Raji (cell line): ENCODE data around the gene SV2B.

Experiments used
- POLR2A ChIP-seq: IDR thresholded peaks from 2 replicates; pipeline ENCODE4 v1.6.1; 2011; ENCODE audit warnings: low read depth, low read length, control low read depth; ENCODE audit not compliant: insufficient read depth

Gene SV2B

DNA sequence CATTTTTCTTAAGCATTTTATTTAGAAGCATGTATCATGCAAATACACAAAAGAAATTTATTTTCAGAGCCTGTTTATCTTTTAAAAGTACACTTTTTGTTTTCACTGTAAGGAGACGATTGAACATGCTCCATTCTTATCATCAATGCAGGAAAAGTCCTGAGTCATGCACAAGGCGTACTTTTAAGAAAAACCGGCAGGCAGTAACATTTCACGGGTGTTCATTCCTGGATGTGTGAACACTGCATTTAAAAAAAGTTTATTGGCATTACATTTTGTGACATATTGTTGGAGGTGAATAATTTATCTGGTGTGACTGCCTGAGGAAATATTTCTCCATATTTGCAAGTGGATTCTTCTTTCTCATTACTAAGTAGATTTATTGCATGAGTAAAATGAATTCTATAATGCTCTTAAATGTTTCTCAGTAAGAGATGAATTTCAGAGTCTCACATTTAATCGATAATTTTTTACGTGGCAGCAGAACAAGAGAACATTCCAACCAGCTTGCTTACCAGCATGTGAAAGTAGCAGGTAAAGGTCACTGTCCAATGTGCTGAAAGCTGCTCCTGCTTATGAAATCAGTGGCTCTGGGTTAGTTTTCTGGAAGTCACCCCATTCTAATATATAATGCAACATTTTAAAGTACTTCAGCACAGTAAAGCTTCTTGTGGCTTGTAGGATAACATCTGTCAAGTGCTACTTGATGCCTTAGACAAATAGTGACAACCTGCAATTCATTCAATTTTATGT, 87.0 kb downstream of the SV2B start:
- TF ChIP-seq POLR2A: no peak

DNA sequence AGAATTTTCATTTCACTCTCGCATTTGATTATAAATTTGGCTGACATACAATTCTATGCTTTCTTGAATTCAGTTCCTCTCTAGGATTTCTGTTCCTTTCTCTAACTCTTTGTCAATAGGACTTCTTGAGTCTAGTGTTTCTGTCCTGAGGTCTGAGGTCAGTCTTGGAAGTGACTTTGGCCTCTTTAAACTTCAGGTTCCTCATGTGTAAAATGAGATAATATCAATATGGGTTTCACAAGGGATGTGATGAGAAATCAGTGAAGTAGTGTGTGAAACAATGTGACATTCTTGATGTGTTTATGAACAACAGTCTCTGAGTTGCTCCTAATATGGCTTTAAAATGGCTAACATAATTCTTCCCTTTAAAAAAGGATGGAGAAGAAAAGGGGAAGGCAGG, 92.2 kb downstream of the SV2B start:
- TF ChIP-seq POLR2A: no peak

DNA sequence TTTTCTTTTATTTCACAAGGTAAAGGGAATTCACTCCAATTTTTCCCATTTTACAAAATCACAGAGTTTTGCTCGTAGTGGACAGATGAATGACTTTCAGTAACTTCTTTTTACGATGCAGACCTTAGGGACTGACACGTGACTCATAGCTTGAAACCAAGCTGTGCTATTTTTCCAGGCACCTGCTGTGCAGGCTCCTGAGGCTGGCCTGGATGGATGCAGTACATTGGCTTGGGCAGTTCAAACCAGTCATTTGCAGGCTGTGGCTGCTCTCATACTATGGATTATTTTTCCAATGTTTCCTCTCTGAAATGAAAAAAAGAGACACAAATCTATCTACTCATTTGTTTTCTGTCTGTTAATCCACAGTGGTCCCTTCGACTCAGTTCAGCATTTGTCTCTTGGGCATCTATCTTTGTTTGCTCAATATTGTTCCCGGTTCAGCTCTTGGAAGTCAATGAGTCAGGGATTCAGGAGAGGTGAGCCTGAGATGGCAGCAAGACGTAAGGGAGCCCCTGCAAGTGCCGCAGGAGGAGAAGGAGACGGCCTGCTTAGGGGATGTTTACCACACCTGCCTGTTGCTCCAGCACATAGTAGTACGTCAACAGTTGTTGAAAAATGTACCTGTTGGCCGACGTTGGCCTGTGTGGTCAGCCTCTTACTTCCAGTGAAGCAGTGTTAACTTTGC, 92.8 kb downstream of the SV2B start:
- no peak for TF ChIP-seq POLR2A

DNA sequence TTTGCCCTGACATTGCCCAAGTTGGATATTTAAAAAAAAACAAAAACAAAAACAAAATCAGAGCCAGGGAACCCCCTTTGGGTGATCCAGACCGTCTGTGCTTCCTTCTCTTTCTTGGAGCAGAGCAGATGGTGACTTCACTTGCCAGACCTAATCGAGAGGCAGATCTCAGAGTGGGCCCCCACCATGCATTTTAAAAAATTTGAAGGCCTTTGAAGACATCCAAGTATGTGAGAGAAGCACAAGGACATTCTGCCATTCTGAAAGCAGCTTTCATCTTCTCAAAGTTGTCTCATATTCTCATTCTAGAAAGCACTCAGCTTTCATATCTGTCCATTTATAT, 93.3 kb downstream of the SV2B start:
- TF ChIP-seq POLR2A: no peak

DNA sequence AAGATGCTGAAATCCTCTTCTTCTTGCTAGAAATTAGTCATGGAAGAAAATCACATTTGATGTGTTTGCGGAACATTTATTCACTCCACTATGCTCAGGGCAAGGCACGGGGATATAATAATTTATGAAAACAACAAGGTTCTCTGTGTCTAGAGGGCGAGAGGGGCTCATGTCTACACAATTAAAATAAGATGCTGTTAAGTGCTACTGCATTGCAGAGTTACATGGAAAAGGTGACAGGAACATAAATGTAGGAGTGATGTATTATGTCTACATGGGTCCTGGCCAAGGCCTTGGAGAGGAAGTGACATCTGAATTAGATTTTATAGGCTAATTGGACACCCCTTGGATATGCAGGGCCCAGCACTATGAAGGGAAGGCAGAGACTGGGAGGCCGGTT, 96.1 kb downstream of the SV2B start:
- TF ChIP-seq POLR2A: no peak

DNA sequence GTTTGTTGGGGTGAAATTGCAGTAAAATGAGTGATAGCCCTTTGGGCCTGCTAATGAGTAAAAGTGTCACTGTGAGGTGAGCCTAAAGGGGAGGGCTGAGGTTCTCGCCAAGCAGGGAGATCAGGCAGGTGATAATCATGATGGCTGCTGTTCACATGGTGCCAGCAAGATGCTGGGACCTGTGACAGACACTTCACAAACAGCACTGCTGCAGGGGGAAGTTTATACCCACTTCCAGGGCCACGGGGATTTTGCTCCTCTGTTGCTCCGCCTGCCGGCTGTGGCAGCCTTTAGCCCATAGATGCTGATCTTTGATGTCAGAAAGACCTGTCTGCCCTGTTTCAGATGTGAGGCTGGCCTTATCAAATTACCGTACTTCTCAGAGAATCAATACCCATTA, 96.7 kb downstream of the SV2B start:
- no peak for TF ChIP-seq POLR2A

DNA sequence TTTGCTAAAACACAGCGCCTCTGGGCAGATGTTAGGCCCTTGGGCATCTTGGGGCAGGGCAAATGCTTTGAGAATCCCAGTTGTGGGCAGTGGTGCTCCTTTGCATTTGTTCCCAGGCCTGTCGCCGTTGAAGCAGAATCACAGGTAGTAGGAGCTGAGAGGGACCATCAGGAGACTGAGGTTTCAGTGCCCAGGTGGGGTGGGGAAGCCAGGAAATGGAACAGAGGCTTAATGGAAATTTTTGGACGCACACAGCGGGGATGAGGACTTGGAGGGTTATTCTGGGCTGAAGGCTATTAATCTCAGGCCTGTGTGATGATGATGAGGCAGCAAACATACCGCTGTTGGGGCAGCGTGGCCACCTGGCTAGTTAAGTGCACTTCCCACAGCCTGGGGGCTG, 99.5 kb downstream of the SV2B start:
- no peak for TF ChIP-seq POLR2A

DNA sequence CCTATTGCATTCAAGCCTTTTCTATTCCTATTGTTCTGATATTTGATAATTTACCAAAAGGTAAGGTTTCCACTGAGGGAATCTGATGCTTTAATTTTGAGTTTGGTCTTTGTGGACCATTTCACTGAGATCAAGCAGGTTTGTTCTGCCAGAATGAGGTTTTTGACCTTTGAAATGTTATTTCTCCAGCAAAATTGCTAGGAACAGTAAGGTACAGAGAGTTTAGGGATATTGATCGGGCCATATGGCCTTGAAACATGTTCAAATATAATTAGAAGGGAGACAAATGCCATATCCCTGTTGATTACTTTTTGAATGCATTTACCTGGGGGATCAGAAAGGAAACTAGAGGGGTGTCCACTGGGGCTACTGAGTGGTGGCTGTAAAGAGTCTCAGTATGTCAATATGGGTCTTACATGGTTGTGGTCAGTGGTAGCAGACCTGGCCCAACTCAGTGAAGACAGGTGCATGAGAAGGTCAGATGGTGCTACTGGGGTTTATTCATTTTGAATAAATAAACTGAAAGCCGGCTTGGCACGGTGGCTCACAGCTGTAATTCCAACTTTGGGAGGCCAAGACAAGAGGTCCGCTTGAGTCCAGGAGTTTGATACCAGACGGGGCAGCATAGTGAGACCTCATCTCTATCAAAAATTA, 100.2 kb downstream of the SV2B start:
- no peak for TF ChIP-seq POLR2A

DNA sequence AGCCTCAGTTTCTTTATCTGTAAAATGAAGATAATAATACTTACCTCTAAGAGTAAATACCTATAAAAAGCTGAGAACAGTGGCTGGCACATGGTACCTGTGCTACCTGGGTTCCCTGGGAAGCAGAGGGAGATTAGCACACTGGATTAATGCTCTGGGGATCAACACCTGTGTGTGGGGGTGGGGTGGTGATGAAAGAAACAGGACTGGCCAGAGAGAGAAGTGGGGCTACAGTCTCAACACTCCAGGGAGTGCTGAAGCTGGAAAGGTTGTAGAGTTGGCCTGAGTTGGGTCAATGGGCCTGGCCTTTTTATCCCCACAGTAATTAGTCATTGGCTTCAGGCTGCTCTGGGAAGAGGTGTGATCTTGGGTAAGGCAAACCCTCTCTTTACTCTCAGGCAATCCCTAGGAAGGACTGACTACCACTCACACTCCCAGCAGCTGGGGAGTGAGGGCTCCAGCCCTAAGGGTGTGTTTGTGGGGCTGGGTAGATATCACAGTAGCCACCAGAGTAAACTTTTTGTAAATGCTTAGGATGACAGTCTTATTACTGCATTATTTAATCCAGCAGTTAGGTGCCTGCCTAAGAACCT, 102.5 kb downstream of the SV2B start:
- TF ChIP-seq POLR2A: no peak

DNA sequence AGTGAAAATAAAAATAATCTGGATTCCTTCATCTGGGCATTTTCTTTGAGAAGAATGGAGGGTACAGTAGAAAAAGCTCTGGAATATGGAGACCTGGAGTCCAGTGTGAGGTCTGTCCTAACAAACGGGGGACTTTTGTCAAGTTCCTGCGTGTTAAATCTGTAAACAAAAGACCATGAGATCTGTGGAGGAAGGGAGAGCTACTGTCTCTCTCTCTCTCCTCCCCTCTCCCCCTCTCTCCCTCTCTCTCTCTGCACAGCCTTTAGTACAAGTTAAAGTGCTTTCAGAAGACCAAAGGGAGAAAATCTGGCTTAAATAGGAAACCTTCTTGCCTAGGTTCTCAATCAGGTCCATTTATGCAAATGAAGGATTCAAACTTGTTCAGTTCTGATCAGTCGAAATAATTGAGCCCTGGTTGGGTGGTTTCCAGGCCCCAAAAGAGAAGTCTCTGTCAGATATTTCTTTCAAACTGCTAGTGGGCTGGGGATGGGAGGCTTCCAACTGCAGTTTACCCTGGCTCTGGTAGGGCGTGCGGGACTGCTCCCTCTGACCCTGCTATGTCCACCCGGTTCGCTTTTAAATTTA, 103.7 kb downstream of the SV2B start:
- TF ChIP-seq POLR2A: no peak

DNA sequence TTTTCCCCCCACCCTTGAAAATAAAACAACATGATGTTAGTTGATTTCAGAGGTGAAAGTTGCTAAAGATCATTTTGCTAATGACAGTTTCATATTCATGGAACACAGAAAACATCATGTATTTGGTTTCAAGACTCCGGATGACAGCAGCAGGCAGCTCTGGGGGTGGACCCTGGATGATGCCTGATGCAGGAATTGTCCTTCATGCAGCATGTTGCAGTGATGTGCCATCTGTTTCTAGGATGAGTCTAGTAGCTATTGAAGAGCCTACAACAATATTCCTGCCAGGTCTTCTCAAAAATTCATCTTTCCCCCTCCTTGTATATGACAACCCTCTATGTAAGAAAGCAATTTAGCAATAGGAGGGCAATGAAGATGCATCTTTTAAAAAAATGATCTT, 108.3 kb downstream of the SV2B start:
- no peak for TF ChIP-seq POLR2A

DNA sequence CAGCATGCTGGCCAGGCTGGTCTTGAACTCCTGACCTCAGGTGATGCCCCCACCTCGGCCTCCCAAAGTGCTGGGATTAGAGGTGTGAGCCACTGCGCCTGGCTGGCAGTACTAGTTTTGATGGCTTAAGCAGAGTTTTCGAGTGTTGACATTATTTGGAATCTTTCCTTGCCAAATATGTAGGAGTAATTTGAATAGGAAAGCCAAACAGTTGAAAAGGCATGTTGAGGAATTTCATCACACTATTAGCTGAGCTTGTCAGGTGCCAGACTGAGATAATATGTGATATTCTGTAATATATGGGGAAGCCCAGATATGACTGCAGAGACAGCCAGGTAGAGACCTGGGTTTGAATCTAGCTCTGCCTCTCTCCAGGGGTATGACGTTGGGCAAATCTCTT, 109.3 kb downstream of the SV2B start:
- no peak for TF ChIP-seq POLR2A

DNA sequence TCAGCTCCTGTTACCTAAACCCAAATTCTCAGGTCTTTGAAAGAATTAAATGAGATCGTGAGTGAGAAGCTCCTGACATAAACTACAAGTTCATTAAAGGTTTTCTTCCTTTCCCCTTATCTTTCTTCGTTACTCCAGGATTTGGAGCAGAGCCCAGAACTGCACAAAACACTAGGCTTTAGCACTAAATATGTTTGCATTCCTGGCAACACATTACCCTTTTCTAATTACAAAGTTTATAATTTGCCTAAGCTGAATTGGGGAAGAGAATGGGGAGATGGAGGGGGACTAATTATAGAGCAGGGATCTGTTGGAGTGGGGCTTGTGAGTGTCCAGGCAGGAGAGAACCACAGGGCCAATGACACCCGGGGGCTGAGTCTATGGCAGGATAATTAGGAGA, 109.7 kb downstream of the SV2B start:
- no peak for TF ChIP-seq POLR2A

DNA sequence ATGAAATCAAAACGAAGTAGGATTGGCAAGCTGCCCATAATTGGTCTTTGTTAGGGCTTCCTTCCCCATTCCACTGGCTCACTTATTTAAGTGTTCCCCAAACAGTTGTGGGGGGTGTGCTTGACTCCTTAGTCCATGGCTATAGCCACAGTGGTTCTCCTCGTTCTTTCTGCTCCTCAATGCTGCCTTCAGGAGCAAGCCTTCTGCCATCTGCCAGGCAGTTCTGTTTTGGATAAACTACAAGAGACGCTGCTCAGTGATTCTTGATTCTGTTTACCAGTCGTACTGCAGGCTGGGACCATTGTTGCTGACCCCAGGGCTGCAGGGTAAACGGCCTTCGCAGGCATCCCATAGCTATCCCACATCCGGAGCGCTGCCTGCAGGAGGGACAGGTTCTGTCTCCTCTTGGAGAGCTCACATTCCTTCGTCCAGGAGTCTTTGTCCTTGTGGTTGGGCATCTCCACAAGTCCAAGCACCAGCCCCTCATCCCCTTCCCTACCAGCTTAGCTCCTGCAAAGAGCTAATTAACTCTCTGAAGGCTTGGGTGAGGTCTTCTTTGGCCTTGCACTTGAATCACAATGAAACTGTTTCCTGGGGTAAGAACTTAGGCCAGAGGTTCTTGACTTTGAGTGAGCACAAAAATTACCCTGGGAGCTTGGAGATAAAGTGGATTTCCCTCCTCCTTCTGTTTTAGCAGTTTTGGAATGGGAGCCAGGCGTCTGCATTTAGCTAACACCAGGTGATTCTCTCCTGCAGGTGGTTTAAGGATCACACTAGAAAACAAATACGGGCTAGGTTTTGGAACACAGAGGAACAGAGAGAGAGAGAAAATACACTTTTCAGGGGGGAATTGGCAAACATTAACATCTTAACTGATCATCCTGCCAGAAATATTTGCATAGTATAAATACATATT, 114.9 kb downstream of the SV2B start:
- no peak for TF ChIP-seq POLR2A

DNA sequence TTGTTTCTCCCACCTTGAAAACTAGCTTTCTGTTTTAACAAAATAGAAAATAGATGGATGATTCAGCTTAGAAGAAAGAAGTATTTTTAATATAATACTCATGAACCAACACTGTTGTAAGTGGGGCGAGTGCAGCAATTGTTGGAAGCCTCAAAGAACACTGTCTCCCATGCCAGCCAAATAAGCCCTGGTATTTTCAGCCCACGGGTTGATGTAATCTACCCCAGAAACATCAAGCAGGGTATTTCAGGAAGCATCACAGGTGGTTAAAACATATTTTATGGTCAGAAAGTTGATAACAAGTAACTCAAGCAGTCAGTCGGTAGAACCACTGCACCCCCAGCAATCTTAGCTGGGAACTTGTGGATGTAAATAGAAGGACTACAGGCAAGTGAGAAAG, 115.9 kb downstream of the SV2B start:
- no peak for TF ChIP-seq POLR2A
